Measurements from ENCODE around the gene CUL1.

The CUL1 gene

GRCh38 chr7:148804343-148805235 is 105.9 kb downstream of the CUL1 start:
- DNase-seq (ENCODE audit: low spot score): no peak

GRCh38 chr7:148806187-148806586 is 107.5 kb downstream of the CUL1 start:
- DNase-seq (ENCODE audit: low spot score): no peak

- DNase-seq (ENCODE audit: low spot score): no peak
Observed at GRCh38 chr7:148807436-148807835, 108.7 kb downstream of the CUL1 start.

- no peak for DNase-seq (ENCODE audit: low spot score)
Observed at GRCh38 chr7:148809856-148810255, 111.2 kb downstream of the CUL1 start.

GRCh38 chr7:148811892-148812291 is 113.2 kb downstream of the CUL1 start:
- no peak for DNase-seq (ENCODE audit: low spot score)

GRCh38 chr7:148813890-148814289 is 115.2 kb downstream of the CUL1 start:
- DNase-seq (ENCODE audit: low spot score): no peak

GRCh38 chr7:148814922-148815559 is 116.3 kb downstream of the CUL1 start:
- no peak for DNase-seq (ENCODE audit: low spot score)

GRCh38 chr7:148815612-148816011 is 116.9 kb downstream of the CUL1 start:
- DNase-seq (ENCODE audit: low spot score): no peak

- DNase-seq (ENCODE audit: low spot score): peak; percentile 42
Observed at GRCh38 chr7:148819697-148820360, 121.1 kb downstream of the CUL1 start.

- no peak for DNase-seq (ENCODE audit: low spot score)
Observed at GRCh38 chr7:148821422-148821821, 122.7 kb downstream of the CUL1 start.

GRCh38 chr7:148824864-148825263 is 126.2 kb downstream of the CUL1 start:
- DNase-seq (ENCODE audit: low spot score): no peak

- no peak for DNase-seq (ENCODE audit: low spot score)
Observed at GRCh38 chr7:148825338-148825737, 126.6 kb downstream of the CUL1 start.

GRCh38 chr7:148828965-148829364 is 130.3 kb downstream of the CUL1 start:
- no peak for DNase-seq (ENCODE audit: low spot score)

- DNase-seq (ENCODE audit: low spot score): no peak
Observed at GRCh38 chr7:148830897-148831692, 132.4 kb downstream of the CUL1 start.

GRCh38 chr7:148831782-148832181 is 133.1 kb downstream of the CUL1 start:
- DNase-seq (ENCODE audit: low spot score): no peak

- DNase-seq (ENCODE audit: low spot score): no peak
Observed at GRCh38 chr7:148834605-148835004, 135.9 kb downstream of the CUL1 start.

- DNase-seq (ENCODE audit: low spot score): no peak
Observed at GRCh38 chr7:148835854-148836253, 137.2 kb downstream of the CUL1 start.

- no peak for DNase-seq (ENCODE audit: low spot score)
Observed at GRCh38 chr7:148838905-148839304, 140.2 kb downstream of the CUL1 start.

GRCh38 chr7:148847815-148848734 is 149.4 kb downstream of the CUL1 start:
- no peak for DNase-seq (ENCODE audit: low spot score)

GRCh38 chr7:148849393-148850098 is 150.8 kb downstream of the CUL1 start:
- no peak for DNase-seq (ENCODE audit: low spot score)
